Neuronal stem cell (in vitro differentiated cells): Measurements from ENCODE around the gene ZNF784.

Source experiments
- DNase-seq: peaks from one replicate; pipeline ENCODE4 v3.0.0-alpha.2; 2013; ENCODE audit warnings: low spot score
- H2AFZ ChIP-seq: one replicate; pipeline ENCODE4 v1.6.1; 2013; ENCODE audit warnings: mild to moderate bottlenecking, low read length, inconsistent platforms
- H2AK5ac ChIP-seq: 2 replicates; pipeline ENCODE4 v1.6.1; 2013; ENCODE audit warnings: low read depth, mild to moderate bottlenecking, inconsistent platforms, low read length, moderate library complexity, mixed read lengths
- H2BK120ac ChIP-seq: 2 replicates; pipeline ENCODE4 v1.6.1; 2013; ENCODE audit warnings: low read depth, mild to moderate bottlenecking, inconsistent platforms, low read length, moderate library complexity, mixed read lengths
- H2BK12ac ChIP-seq: one replicate; pipeline ENCODE4 v1.6.1; 2013; ENCODE audit warnings: low read length, inconsistent platforms
- H2BK15ac ChIP-seq: 2 replicates; pipeline ENCODE4 v1.6.1; 2013; ENCODE audit warnings: mild to moderate bottlenecking, low read length, inconsistent platforms, mixed read lengths
- H2BK5ac ChIP-seq: one replicate; pipeline ENCODE4 v1.6.1; 2013; ENCODE audit warnings: inconsistent platforms, mild to moderate bottlenecking, low read length, moderate library complexity
- H3K14ac ChIP-seq: one replicate; pipeline ENCODE4 v1.6.1; 2013; ENCODE audit warnings: low read length, inconsistent platforms
- H3K18ac ChIP-seq: 2 replicates; pipeline ENCODE4 v1.6.1; 2013; ENCODE audit warnings: low read length, inconsistent platforms
- H3K23ac ChIP-seq: 2 replicates; pipeline ENCODE4 v1.6.1; 2013; ENCODE audit warnings: low read depth, mild to moderate bottlenecking, mixed read lengths, low read length, inconsistent platforms; ENCODE audit not compliant: poor library complexity
- H3K27ac ChIP-seq: replicated peaks from 3 replicates; pipeline ENCODE4 v1.5.1; 2013; ENCODE audit warnings: low read length, inconsistent platforms
- H3K27me3 ChIP-seq, 3 experiments: 2 replicates each; pipeline ENCODE4 v1.6.1; 2013; ENCODE audit warnings: low read length in 3 of 3, mild to moderate bottlenecking in 2 of 3, inconsistent platforms in 1 of 3, low read depth in 1 of 3, mixed read lengths in 1 of 3, moderate library complexity in 1 of 3; ENCODE audit not compliant: control insufficient read depth in 3 of 3, insufficient read depth in 3 of 3
- H3K36me3 ChIP-seq, 2 donors: replicated peaks in 1 of 2; 2 replicates each; pipeline ENCODE4 v1.6.1; 2013; ENCODE audit warnings: low read length in 2 of 2; ENCODE audit not compliant: control insufficient read depth in 2 of 2, insufficient read depth in 2 of 2
- H3K4ac ChIP-seq: 2 replicates; pipeline ENCODE4 v1.6.1; 2013; ENCODE audit warnings: inconsistent platforms, mild to moderate bottlenecking, low read length, moderate library complexity
- H3K4me1 ChIP-seq, 2 donors: 1 replicate in 1 of 2; 2 replicates in 1 of 2; pipeline ENCODE4 v1.6.1; 2013; ENCODE audit warnings: low read length in 2 of 2, low read depth in 1 of 2; ENCODE audit not compliant: control insufficient read depth in 2 of 2, insufficient read depth in 1 of 2
- H3K4me2 ChIP-seq: one replicate; pipeline ENCODE4 v1.6.1; 2013; ENCODE audit warnings: mild to moderate bottlenecking, low read length, inconsistent platforms; ENCODE audit not compliant: insufficient read depth, poor library complexity, severe bottlenecking
- H3K4me3 ChIP-seq, 2 donors: 2 replicates each; pipeline ENCODE4 v1.5.1; 2013; ENCODE audit warnings: low read length in 2 of 2, mild to moderate bottlenecking in 2 of 2, inconsistent platforms in 1 of 2, moderate library complexity in 1 of 2
- H3K79me1 ChIP-seq: one replicate; pipeline ENCODE4 v1.6.1; 2013; ENCODE audit warnings: low read depth, mild to moderate bottlenecking, inconsistent platforms, low read length, moderate library complexity
- H3K9ac ChIP-seq: one replicate; pipeline ENCODE4 v1.6.1; 2013; ENCODE audit warnings: mild to moderate bottlenecking, low read depth, low read length, inconsistent platforms; ENCODE audit not compliant: poor library complexity
- H3K9me3 ChIP-seq, 2 donors: replicated peaks in 1 of 2; 2 replicates each; pipeline versions ENCODE3 to v1.6.1; 2013; ENCODE audit warnings: low read length in 2 of 2, mild to moderate bottlenecking in 2 of 2, inconsistent platforms in 1 of 2, low read depth in 1 of 2, mixed read lengths in 1 of 2, moderate library complexity in 1 of 2; ENCODE audit not compliant: control insufficient read depth in 2 of 2, insufficient read depth in 1 of 2
- H4K8ac ChIP-seq: one replicate; pipeline ENCODE4 v1.6.1; 2013; ENCODE audit warnings: low read depth, mild to moderate bottlenecking, inconsistent platforms, low read length, moderate library complexity
- H4K91ac ChIP-seq: one replicate; pipeline ENCODE4 v1.6.1; 2013; ENCODE audit warnings: low read length, low read depth, mild to moderate bottlenecking, inconsistent platforms; ENCODE audit not compliant: poor library complexity
- WGBS, 2 donors: extraction: QIAGEN DNeasy Blood & Tissue Kit; methylation state at CpG; one replicate each; pipeline ENCODE4 v1.1.7; 2013; ENCODE audit warnings: missing lambda C conversion rate in 2 of 2, mixed read lengths in 1 of 2; ENCODE audit not compliant: insufficient read length in 2 of 2, insufficient replicate concordance in 1 of 2; ENCODE audit errors: extremely low coverage in 2 of 2; 5-methylcytosine and 5-hydroxymethylcytosine counted together

ZNF784 gene

GRCh38 chr19:55594996-55595545 lies 29.3 kb downstream of the ZNF784 start:
- H3K4ac ChIP-seq, result no peak overlapping the region
- H4K91ac ChIP-seq, result no peak overlapping the region
- H3K4me1 ChIP-seq, result peaks cover 0 to 9% of the 10 kb centered on the region in 2 donors
- no peaks in the 10 kb centered on the region for H3K27me3 ChIP-seq
- H2BK120ac ChIP-seq, result no peak overlapping the region
- no peak for DNase-seq
- H3K36me3 ChIP-seq, result peaks cover 27 to 55% of the 10 kb centered on the region in 2 donors
- H2BK15ac ChIP-seq, result no peak overlapping the region
- no peak overlapping the region for H2BK5ac ChIP-seq
- no peak overlapping the region for H3K18ac ChIP-seq
- no peak overlapping the region for H2BK12ac ChIP-seq
- H3K9ac ChIP-seq, result no peak overlapping the region
- no peak overlapping the region for H2AFZ ChIP-seq
- H2AK5ac ChIP-seq, result no peak overlapping the region
- peaks cover 0 to 5% of the 10 kb centered on the region in 2 donors for H3K9me3 ChIP-seq
- no peak overlapping the region for H4K8ac ChIP-seq
- no peak overlapping the region for H3K4me3 ChIP-seq
- no CpG with 5 or more reads among the region's 4 CpGs for WGBS, 2 donors
- H3K14ac ChIP-seq, result no peak overlapping the region
- no peak overlapping the region for H3K4me2 ChIP-seq
- H3K23ac ChIP-seq, result no peak overlapping the region
- H3K27ac ChIP-seq, result no peak overlapping the region
- peaks cover 2% of the 10 kb centered on the region for H3K79me1 ChIP-seq

DNA sequence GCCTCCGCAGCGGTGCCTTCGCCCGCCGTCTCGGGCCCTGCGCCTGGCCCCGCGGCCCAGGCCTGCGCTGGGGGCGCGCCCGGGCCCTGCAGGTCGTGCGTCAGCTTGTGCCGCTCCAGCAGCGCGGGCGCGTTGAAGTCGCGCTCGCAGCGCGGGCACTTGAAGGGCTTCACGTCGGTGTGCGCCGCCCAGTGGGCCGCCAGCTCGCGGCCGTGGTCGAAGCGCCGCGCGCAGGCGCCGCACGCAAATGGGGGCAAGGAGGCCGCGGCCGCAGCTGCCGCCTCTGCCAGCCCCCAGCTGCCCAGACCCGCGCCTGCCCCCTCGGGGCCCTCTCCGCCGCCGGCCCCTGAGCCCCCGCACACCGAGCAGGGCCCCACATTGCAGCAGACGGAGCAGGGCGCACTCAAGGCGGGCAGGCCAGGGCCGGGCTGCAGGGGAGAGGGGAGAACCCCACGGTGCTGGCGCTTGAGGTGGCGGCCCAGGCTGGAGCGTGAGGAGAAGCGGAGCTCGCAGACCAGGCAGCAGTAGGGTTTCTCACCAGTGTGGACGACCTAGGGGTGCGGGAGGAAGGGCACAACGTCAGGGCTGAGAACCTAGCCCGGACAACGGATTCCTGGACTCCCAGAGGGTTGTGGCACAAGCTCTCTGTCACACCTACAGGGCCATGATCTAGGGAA lies 31.1 kb downstream of the ZNF784 start:
- Histone ChIP-seq H3K4me2 (no peak overlapping the region), H3K14ac (no peak overlapping the region), H4K8ac (no peak overlapping the region), H3K79me1 (peaks cover 2% of the 10 kb centered on the region), H3K27me3 (no peaks in the 10 kb centered on the region), H3K9me3 (peaks cover 0 to 5% of the 10 kb centered on the region in 2 donors), H3K36me3 (peaks cover 27 to 55% of the 10 kb centered on the region in 2 donors), H4K91ac (no peak overlapping the region), H2AFZ (no peak overlapping the region), H3K4me1 (peaks cover 0 to 8% of the 10 kb centered on the region in 2 donors), H2BK12ac (no peak overlapping the region), H3K4me3 (no peak overlapping the region), H2BK120ac (no peak overlapping the region), H2AK5ac (no peak overlapping the region), H3K27ac (no peak overlapping the region), H3K4ac (no peak overlapping the region), H2BK15ac (no peak overlapping the region), H3K9ac (no peak overlapping the region), H3K18ac (no peak overlapping the region), H3K23ac (no peak overlapping the region), H2BK5ac (no peak overlapping the region)
- WGBS, 2 donors, result no CpG with 5 or more reads among the region's 68 CpGs
- no peak for DNase-seq

- Histone ChIP-seq H3K4me3 (peak overlapping the region in 1 of 2 donors; percentile 21), H3K36me3 (peaks cover 27 to 53% of the 10 kb centered on the region in 2 donors), H2BK15ac (no peak overlapping the region), H3K4me1 (peaks cover 0 to 6% of the 10 kb centered on the region in 2 donors), H4K8ac (no peak overlapping the region), H2BK120ac (no peak overlapping the region), H3K9me3 (peaks cover 0 to 5% of the 10 kb centered on the region in 2 donors), H3K27me3 (no peaks in the 10 kb centered on the region), H2AK5ac (peak overlapping the region; percentile 40), H3K9ac (no peak overlapping the region), H3K4ac (no peak overlapping the region), H2BK12ac (no peak overlapping the region), H4K91ac (no peak overlapping the region), H2BK5ac (no peak overlapping the region), H3K14ac (peak overlapping the region; percentile 67), H3K4me2 (no peak overlapping the region), H3K79me1 (peaks cover under 1% of the 10 kb centered on the region), H3K23ac (peak overlapping the region; percentile 21), H3K27ac (no peak overlapping the region), H3K18ac (no peak overlapping the region), H2AFZ (no peak overlapping the region)
- no CpG with 5 or more reads among the region's 73 CpGs for WGBS, 2 donors
- DNase-seq, result no peak
Observed at GRCh38 chr19:55592391-55593090, 31.8 kb downstream of the ZNF784 start.

- no CpG with 5 or more reads among the region's 10 CpGs for WGBS, 2 donors
- H2AK5ac ChIP-seq, result no peak overlapping the region
- no peak overlapping the region for H3K4ac ChIP-seq
- no peak overlapping the region for H3K27ac ChIP-seq
- H3K18ac ChIP-seq, result no peak overlapping the region
- H2AFZ ChIP-seq, result no peak overlapping the region
- no peaks in the 10 kb centered on the region for H3K79me1 ChIP-seq
- no peak overlapping the region for H3K14ac ChIP-seq
- H3K27me3 ChIP-seq, result no peaks in the 10 kb centered on the region
- no peak overlapping the region for H3K23ac ChIP-seq
- no peak overlapping the region for H4K8ac ChIP-seq
- no peak overlapping the region for H4K91ac ChIP-seq
- no peak overlapping the region for H2BK12ac ChIP-seq
- no peak overlapping the region for H3K4me2 ChIP-seq
- no peak overlapping the region for H3K9ac ChIP-seq
- no peak overlapping the region for H2BK15ac ChIP-seq
- peaks cover 25 to 45% of the 10 kb centered on the region in 2 donors for H3K36me3 ChIP-seq
- H3K9me3 ChIP-seq, result peaks cover 0 to 5% of the 10 kb centered on the region in 2 donors
- H3K4me3 ChIP-seq, result no peak overlapping the region
- no peak overlapping the region for H2BK120ac ChIP-seq
- H2BK5ac ChIP-seq, result no peak overlapping the region
- H3K4me1 ChIP-seq, result peaks cover 6 to 8% of the 10 kb centered on the region in 2 donors
- no peak for DNase-seq
Observed at GRCh38 chr19:55591555-55591954, 32.8 kb downstream of the ZNF784 start.
